Iris pigment epithelial cell (primary cell): ENCODE data around the gene MOB1A.
A peak's percentile ranks its signal among the peaks of the same experiment; 100 is the strongest.
"Not testable (repeated sequence)": the region's sequence is repeated elsewhere in the genome, so short reads cannot be mapped to it uniquely, and the experiment has no call there.

ENCODE experiments used
- DNase-seq: peaks from one replicate; pipeline ENCODE4 v3.0.0-alpha.2; 2011; ENCODE audit warnings: low read depth

MOB1A gene

GRCh38 chr2:74178211-74179062 lies at the start of gene MOB1A:
TSS of gene MOB1A (minus strand) at chr2:74178879. CDS start at chr2:74178674, 205 bp downstream.
- peak; percentile 99 for DNase-seq

DNA sequence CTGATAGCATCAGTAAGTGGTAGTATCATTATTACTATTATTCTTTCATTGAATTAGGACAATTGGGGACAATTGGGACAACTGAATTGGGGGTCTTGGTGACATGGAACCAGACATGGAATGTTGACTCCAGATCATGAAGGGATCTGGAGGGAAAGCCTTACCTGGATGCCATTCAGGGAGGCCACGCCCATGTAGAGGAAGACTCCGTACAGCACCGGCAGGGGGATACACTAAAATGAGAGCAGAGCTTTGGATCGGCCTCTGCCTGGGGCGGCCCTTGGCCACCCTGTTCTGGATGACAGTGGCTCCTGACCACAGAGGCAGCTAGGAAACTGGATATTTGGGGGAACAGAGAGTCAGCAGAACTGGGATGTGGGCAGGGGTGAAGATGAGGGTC lies 49.0 kb upstream of the MOB1A start:
- DNase-seq: no peak

DNA sequence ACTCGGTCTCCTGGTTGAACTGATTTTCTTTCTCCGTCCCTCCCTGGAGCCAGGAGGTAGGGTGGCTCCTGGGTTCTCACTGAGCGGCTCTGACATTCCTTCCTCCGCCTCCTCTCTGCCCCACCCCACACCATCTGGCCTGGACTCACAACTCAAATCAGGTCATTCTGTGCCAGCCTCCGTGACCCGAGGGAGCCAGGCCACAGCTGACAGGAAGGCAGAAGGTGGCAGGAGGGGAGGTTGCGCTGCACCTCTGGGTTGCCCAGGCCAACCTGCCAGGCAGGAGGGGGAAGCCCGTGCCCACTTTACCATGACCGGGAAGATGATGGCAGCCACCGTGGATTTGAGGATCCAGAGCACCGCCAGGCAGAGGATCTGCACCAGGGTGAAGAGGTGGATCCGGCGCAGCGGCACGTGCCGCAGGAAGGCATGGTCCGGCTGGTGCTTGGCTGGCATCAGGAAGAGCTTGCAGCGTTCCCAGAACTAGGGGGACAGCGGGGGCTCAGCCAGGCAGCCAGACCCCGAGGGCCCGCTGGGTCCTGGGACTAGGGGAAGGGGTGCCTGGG lies 48.1 kb upstream of the MOB1A start:
- DNase-seq: no peak

DNA sequence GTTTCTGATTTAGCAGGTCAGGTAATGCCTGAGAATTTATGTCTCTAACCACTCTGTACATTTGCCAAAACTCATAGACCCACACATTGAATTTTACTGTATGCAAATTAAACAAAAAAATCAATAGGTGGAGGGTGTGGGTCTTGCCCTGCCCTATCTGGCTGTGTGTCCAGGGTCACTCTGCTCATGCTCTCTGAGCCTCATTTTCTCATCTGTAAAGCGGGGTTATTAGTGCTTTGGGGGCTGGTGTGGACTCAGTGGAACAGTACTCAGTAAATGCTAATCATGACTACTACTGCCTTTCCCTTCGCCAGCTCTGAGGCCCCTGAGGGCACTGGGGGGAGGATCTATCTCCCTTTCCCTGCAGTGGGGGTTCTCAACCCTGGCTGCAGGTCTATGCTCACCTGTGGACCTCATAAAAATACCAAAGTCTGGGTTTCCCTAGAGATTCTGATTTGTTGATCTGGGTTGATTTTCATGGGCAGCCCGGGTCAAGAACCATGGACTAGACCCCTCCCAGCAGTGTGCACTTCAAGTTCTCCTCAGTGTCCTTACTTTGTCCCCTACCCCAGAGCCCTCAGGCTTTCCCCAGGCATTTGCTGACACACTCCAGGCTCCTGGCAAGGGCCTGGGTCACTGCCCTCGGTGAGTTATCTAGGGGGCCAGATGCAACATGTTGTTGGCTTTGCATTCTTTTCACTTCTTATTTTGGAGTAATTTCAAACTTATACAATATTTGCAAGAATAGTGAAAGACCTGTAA lies 47.2 kb upstream of the MOB1A start:
- no peak for DNase-seq

DNA sequence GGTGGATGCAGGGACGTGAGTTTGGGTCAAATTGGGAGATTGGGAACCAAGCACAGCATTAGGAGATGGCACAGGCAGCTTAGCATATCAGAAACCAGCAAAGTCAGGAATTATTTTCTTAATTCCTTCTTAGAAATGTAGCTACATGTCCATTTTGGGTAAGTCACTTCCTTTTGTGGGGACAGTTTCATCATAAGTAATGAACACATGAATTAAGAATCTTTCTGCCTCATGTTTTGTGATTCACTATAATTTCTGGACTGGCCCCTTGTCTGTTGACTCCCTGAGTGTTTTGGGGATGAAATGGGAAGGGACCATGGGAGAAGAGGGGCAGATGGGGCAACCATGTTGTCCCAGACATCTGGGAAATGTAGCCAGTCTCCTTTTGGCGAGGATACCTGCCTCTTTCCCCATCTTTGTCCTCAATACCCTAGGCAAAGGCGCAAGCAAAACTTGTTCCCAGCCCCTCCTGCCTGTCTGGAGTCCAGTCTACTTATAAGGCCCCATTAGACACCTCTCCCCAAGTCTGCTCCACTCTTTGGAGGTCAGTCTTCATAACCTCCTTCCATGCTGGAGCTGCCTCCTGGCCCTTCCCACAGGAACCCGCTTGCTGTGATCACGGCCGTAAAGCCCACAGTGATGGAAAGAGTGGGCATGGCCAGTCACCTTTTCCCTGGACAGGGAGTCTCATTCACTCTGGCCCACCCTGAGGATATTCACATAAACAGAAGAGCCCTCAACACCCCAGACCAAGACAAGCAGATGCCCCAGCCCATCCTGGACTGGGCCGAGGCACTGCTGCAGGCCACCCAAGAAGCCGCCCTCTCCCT lies 45.5 kb upstream of the MOB1A start:
- DNase-seq: peak; percentile 10

DNA sequence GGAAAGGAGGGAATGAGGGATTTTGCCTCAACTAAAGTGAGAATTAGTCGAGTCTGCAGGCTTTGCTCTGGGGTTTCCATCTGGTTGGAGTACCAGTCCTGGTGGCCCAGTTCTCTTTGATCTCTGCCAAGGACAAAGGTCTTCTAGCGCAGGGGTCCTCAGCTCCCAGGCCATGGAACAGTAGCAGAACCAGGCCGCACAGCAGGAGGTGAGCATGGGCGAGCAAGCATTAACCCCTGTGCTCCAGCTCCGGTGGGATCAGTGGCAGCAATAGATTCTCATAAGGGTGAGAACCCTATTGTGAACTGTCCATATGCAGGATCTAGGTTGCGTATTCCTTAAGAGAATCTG lies 43.6 kb upstream of the MOB1A start:
- DNase-seq: no peak

GRCh38 chr2:74221604-74222299 lies 43.1 kb upstream of the MOB1A start:
- no peak for DNase-seq

- DNase-seq: peak; percentile 58
These were observed 42.4 kb upstream of the MOB1A start for GRCh38 chr2:74221091-74221490.

DNA sequence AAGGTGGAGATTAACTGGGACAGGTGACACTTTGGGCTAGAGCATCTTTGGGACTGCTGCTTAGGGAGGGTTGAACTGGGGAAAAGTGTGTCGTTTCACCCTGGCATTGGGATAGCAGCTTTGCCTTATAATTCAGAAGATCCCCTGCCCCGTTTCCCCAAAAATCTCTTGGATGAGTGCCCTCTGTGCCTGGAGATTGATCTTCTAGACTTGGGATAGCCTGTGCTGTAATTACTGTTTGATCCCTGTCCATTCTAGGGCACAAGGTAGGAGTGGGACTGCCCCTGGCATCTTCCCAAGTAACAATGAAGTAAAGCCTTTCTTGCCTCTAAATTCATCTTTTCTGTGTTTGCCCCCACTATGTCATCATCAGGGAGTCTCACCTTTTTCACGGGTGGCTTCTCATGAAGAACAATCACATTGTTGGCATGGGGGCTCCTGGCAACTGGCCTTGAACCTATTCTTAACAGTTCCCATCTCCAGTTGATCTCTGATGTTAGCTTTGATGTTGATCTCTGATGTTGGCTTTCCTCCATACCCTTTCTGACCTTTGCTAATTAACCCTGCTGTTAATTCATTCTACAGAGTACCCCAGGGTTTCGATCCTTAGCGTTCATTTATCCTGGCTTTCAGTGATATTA lies 41.3 kb upstream of the MOB1A start:
- no peak for DNase-seq

DNA sequence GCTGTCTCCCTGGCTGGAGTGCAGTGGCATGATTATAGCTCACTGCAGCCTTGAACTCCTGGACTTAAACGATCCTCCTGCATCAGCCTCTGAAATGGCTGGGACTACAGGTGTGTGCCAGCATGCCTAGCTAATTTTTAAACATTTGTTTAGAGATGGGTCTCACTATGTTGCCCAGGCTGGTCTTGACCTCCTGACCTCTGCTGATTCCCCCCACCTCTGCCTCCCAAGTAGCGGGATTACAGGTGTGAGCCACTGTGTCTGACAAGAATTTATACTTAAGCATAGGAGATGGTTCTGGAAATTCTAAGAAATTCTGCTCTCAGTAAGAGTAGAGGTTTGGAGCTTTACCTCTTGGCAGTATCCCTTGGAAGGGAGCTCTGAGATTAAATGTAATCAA lies 38.0 kb upstream of the MOB1A start:
- no peak for DNase-seq

GRCh38 chr2:74215771-74216170 lies 37.1 kb upstream of the MOB1A start:
- not testable (repeated sequence) for DNase-seq

- DNase-seq: no peak
These were observed 34.2 kb upstream of the MOB1A start for GRCh38 chr2:74212702-74213410.

DNA sequence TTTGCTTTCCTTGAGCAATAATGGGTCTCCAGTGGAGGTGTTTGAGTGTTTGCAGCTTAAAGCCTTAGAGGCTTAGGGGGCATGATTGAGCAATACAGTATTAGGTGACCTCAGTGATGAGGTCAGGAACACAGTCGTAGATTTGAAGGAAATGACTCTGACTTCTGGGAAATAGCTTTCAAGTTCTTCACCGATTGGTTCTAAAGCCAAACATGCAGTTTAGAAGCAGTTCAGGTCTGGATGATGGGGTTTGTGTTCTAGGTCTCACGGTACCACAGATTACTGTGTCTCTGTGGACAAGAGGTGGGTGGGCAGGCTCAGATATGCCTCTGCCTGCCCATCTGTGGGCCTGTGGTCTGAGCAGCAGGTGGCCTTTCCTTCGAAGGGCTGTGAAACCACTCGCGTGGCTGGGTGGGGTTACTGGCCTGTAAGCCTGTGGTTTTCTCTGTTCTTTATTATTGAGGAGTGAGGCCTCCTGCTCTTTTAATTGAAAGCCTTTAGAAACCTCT lies 27.6 kb upstream of the MOB1A start:
- peak; percentile 91 for DNase-seq

- DNase-seq: peak; percentile 11
These were observed 26.9 kb upstream of the MOB1A start for GRCh38 chr2:74205596-74205995.

- DNase-seq: no peak
These were observed 26.4 kb upstream of the MOB1A start for GRCh38 chr2:74205113-74205512.

- DNase-seq: no peak
These were observed 25.8 kb upstream of the MOB1A start for GRCh38 chr2:74204436-74204835.

DNA sequence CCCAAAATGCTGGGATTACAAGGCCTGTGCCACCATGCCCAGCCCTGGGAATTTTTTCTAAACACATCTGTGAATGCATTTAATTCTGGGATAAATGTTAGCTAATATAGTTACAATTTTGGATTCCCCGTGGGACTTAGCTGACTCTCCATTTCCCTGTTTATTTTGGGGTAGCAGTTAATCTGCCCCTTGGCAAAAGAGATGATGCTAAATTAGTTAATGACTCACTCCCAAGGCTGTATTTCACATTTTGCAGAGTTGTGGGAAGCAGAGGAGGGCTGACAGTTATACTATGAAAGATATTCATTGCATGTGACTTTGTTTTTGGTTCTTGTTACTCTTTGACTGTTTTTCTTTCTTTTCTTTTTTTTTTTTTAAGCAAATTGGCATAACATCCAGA lies 22.9 kb upstream of the MOB1A start:
- DNase-seq: peak; percentile 54

GRCh38 chr2:74201196-74201595 lies 22.5 kb upstream of the MOB1A start:
- no peak for DNase-seq

- peak; percentile 22 for DNase-seq
These were observed 21.2 kb upstream of the MOB1A start for GRCh38 chr2:74199871-74200305.

- DNase-seq: peak; percentile 63
These were observed 20.6 kb upstream of the MOB1A start for GRCh38 chr2:74199275-74199701.
